Astrocyte (in vitro differentiated cells and primary cell): Measurements from ENCODE around the gene C3orf20.

Source experiments
- EZH2 ChIP-seq: IDR thresholded peaks from 2 replicates; pipeline ENCODE4 v1.6.1; 2012; ENCODE audit warnings: mild to moderate bottlenecking, low read length, inconsistent platforms; ENCODE audit not compliant: insufficient read depth
- TF ChIP-seq, protein P1 (sequence below): IDR thresholded peaks from 2 replicates; pipeline ENCODE4 v1.5.1; 2011; ENCODE audit warnings: low read depth, mild to moderate bottlenecking, inconsistent platforms, low read length, moderate library complexity; ENCODE audit not compliant: insufficient read depth

DNA sequence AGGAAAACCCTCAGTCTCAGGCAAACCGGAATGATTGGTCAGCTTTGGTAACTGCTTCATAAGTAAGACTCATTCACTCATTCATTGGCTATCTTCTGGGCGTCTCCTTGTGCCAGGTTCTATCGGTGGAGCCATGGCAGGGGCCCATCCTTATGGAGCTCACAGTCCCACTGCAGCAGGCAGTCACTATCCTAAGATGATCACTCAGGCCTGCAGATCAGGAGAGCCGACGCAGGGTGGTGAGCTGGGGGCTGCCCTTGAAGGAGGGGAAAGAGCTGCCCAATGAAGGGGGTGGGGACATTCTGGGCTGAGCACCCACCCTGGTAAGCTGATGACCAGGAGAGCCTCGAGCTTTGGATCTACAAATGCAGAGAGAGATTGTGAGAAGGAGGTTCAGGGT lies 123.3 kb downstream of the C3orf20 start:
- TF ChIP-seq, protein P1, sequence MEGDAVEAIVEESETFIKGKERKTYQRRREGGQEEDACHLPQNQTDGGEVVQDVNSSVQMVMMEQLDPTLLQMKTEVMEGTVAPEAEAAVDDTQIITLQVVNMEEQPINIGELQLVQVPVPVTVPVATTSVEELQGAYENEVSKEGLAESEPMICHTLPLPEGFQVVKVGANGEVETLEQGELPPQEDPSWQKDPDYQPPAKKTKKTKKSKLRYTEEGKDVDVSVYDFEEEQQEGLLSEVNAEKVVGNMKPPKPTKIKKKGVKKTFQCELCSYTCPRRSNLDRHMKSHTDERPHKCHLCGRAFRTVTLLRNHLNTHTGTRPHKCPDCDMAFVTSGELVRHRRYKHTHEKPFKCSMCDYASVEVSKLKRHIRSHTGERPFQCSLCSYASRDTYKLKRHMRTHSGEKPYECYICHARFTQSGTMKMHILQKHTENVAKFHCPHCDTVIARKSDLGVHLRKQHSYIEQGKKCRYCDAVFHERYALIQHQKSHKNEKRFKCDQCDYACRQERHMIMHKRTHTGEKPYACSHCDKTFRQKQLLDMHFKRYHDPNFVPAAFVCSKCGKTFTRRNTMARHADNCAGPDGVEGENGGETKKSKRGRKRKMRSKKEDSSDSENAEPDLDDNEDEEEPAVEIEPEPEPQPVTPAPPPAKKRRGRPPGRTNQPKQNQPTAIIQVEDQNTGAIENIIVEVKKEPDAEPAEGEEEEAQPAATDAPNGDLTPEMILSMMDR: no peak
- no peak for TF ChIP-seq EZH2
